ENCODE data around the gene SAMD4A.

GRCh38 chr14:54711812-54712464 lies 145.0 kb downstream of the SAMD4A start:
- TF ChIP-seq CTCF (IDR thresholded peaks at IDR 0.05) (no peak), POLR2A (IDR thresholded peaks at IDR 0.05) (no peak)
